Prostate gland (tissue), 2 donors: ENCODE data around the gene MYH6.

Experiments
- POLR2A ChIP-seq: fragments of 450-650 bp; IDR thresholded peaks from one replicate; pipeline ENCODE4 v1.6.1; 2016; ENCODE audit warnings: antibody characterized with exemption, mild to moderate bottlenecking
- POLR2AphosphoS5 ChIP-seq: sonication (generic); formaldehyde crosslinking; IDR thresholded peaks from one replicate; pipeline ENCODE4 v1.6.1; 2017; ENCODE audit warnings: antibody characterized with exemption
- TF ChIP-seq, protein P1 (sequence below), 4 experiments: fragments of 200-600 bp in 2 of 4; fragments of 450-650 bp in 2 of 4; sonication (generic) in 2 of 4; IDR thresholded peaks; 1 replicate in 3 of 4; 2 replicates in 1 of 4; pipeline ENCODE4 v1.5.1; 2016 to 2019; ENCODE audit warnings: antibody characterized with exemption in 4 of 4, mild to moderate bottlenecking in 2 of 4, moderate library complexity in 2 of 4

DNA sequence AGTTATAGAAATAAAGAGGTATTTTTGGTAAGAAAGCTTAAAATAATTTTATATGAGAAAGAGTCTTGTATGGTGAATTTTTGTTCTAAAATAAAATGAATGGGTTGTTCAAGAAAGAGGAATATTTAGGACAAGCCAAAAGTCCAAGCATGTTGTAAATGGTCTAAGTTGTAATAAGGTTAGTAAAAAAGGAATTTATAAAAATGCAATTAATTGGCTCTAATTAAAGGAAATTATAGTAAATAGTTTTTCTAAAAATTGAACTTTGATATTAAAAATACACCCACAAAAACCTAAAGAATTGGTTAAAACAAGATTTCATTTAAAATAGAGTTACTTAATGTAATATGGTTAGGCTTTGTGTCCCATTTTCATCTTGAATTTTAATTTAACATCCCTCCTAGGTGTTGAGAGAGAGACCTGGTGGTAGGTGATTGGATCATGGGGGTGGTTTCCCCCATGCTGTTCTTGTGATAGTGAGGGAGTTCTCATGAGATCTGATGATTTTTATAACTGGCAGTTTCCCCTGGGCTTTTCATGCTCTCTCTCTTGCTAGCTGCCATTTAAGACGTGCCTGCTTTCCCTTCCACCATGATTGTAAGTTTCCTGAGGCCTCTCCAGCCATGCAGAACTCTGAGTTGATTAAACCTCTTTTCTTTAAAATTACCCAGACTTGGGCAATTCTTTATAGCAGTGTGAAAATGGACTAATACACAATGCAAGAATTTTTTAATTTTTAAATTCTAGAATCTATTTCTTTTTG, 68.4 kb downstream of the MYH6 start:
- no peak for TF ChIP-seq POLR2A
- TF ChIP-seq, protein P1, sequence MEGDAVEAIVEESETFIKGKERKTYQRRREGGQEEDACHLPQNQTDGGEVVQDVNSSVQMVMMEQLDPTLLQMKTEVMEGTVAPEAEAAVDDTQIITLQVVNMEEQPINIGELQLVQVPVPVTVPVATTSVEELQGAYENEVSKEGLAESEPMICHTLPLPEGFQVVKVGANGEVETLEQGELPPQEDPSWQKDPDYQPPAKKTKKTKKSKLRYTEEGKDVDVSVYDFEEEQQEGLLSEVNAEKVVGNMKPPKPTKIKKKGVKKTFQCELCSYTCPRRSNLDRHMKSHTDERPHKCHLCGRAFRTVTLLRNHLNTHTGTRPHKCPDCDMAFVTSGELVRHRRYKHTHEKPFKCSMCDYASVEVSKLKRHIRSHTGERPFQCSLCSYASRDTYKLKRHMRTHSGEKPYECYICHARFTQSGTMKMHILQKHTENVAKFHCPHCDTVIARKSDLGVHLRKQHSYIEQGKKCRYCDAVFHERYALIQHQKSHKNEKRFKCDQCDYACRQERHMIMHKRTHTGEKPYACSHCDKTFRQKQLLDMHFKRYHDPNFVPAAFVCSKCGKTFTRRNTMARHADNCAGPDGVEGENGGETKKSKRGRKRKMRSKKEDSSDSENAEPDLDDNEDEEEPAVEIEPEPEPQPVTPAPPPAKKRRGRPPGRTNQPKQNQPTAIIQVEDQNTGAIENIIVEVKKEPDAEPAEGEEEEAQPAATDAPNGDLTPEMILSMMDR (IDR thresholded peaks at IDR 0.05): no peak
- TF ChIP-seq POLR2AphosphoS5: no peak
